ENCODE data around the gene DAP.

DNA sequence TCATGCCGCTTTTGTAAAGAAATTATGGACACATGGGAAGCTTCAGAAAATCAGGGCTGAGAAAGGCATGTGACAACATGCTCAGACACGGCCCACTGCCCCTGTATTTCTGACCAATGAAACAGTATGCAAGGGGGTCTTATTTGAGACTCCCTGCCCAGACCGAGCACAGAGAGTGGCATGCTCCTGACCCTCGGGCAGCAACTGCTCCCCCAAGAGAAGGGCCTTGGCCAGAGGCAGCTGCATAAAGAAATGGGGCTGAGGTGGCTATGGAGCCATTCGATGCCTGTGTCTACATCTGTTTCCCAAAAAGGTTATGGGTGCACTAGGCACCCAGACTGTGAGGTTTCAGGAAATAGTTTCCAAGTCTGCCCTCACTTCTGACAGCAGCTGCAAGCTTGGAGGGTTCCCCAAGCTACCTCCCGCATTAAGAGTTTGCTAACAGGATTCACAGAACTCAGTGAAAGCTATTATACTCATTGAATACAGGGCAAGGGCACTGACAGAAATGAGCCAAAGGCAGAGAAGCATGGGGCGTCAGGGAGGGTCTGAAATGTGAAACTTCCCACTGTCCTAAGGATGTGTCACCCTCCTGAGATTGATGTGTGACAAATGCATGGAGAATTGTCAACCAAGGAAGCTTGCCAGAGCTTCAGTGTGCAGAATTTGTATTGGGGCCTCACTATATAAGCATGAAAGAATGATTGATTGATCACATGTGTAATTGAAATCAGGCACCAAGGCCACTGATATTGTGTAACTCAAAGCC is 94.3 kb downstream of the DAP start:
- TF ChIP-seq SUZ12 (IDR thresholded peaks at IDR 0.05; ENCODE audit: extremely low read depth, insufficient read depth, insufficient read length): no peak
- no peak for TF ChIP-seq ZNF274 (IDR thresholded peaks at IDR 0.05; ENCODE audit: low read depth, low read length)

Measured in NT2/D1 (cell line).